Measurements from ENCODE around the gene FAM200C. TPM values are rescaled to one million over a fixed set of nuclear protein-coding genes. Genes with fewer than 3 reads are reported as not detected.

FAM200C gene
- total RNA-seq, 2 experiments from 2014 or later, result 0.29 to 0.45 TPM

GRCh38 chr5:160380041-160380440, 19.8 kb downstream of the FAM200C start:
- no peaks in the 10 kb centered on the region for H3K36me3 Mint-ChIP-seq (ENCODE audit: low read depth)
- CTCF ChIA-PET, result interaction anchor here (0.8 to 1.7 kb wide), 2 partner anchors 10 to 11 kb away, joined by 3 to 4 read pairs; partner anchors contain the start of gene C1QTNF2
- no peak overlapping the region for H3K27ac Mint-ChIP-seq
- POLR2A ChIA-PET, result no interaction called here
- ATAC-seq (no peak), DNase-seq (no peak)
- peaks cover 25% of the 10 kb centered on the region for H3K27me3 Mint-ChIP-seq (ENCODE audit: low read depth)
- no peaks in the 10 kb centered on the region for H3K4me1 Mint-ChIP-seq (ENCODE audit: low read depth)
- no peaks in the 10 kb centered on the region for H3K9me3 Mint-ChIP-seq (ENCODE audit: insufficient read depth)
- no peak overlapping the region for H3K4me3 Mint-ChIP-seq

- Mint-ChIP-seq H3K27ac (no peak overlapping the region), H3K4me1 (ENCODE audit: low read depth) (no peaks in the 10 kb centered on the region), H3K4me3 (no peak overlapping the region), H3K36me3 (ENCODE audit: low read depth) (no peaks in the 10 kb centered on the region), H3K9me3 (ENCODE audit: insufficient read depth) (no peaks in the 10 kb centered on the region), H3K27me3 (ENCODE audit: low read depth) (peaks cover 29% of the 10 kb centered on the region)
- ChIA-PET POLR2A (no interaction called here), CTCF (interaction anchor here (1.6 to 1.7 kb wide), 2 partner anchors 9 to 12 kb away, joined by 3 to 9 read pairs; partner anchors contain the start of gene C1QTNF2)
- ATAC-seq (no peak), DNase-seq (no peak)
Observed at GRCh38 chr5:160379511-160379910, 20.3 kb downstream of the FAM200C start.

- no peak for ATAC-seq
- Mint-ChIP-seq H3K27ac (no peak overlapping the region), H3K36me3 (ENCODE audit: low read depth) (no peaks in the 10 kb centered on the region), H3K4me1 (ENCODE audit: low read depth) (no peaks in the 10 kb centered on the region), H3K9me3 (ENCODE audit: insufficient read depth) (no peaks in the 10 kb centered on the region), H3K27me3 (ENCODE audit: low read depth) (peaks cover 34% of the 10 kb centered on the region), H3K4me3 (no peak overlapping the region)
- ChIA-PET CTCF (interaction anchor here (1.6 to 1.7 kb wide), 2 partner anchors 8 to 13 kb away, joined by 3 to 9 read pairs; partner anchors contain the start of gene C1QTNF2), POLR2A (interaction anchor here (0.6 kb wide), 1 partner anchor 339 kb away, joined by 4 read pairs; no protein-coding TSS in a partner anchor)
- DNase-seq, result no peak
Observed at GRCh38 chr5:160378330-160378729, 21.5 kb downstream of the FAM200C start.

GRCh38 chr5:160377651-160378050, 22.2 kb downstream of the FAM200C start:
- ChIA-PET CTCF (interaction anchor here (0.9 kb wide), 1 partner anchor 356 kb away, joined by 3 read pairs; no protein-coding TSS in a partner anchor), POLR2A (no interaction called here)
- no peaks in the 10 kb centered on the region for H3K4me1 Mint-ChIP-seq (ENCODE audit: low read depth)
- no peak overlapping the region for H3K4me3 Mint-ChIP-seq
- H3K36me3 Mint-ChIP-seq (ENCODE audit: low read depth), result no peaks in the 10 kb centered on the region
- DNase-seq (no peak), ATAC-seq (no peak)
- H3K27ac Mint-ChIP-seq, result no peak overlapping the region
- H3K27me3 Mint-ChIP-seq (ENCODE audit: low read depth), result peaks cover 40% of the 10 kb centered on the region
- H3K9me3 Mint-ChIP-seq (ENCODE audit: insufficient read depth), result no peaks in the 10 kb centered on the region

- no peaks in the 10 kb centered on the region for H3K9me3 Mint-ChIP-seq (ENCODE audit: insufficient read depth)
- H3K36me3 Mint-ChIP-seq (ENCODE audit: low read depth), result no peaks in the 10 kb centered on the region
- CTCF ChIA-PET, result interaction anchor here (0.8 kb wide), 1 partner anchor 14 kb away, joined by 4 read pairs; no protein-coding TSS in a partner anchor
- POLR2A ChIA-PET, result no interaction called here
- no peaks in the 10 kb centered on the region for H3K4me1 Mint-ChIP-seq (ENCODE audit: low read depth)
- DNase-seq (no peak), ATAC-seq (no peak)
- H3K4me3 Mint-ChIP-seq, result no peak overlapping the region
- H3K27me3 Mint-ChIP-seq (ENCODE audit: low read depth), result peaks cover 45% of the 10 kb centered on the region
- H3K27ac Mint-ChIP-seq, result no peak overlapping the region
Observed at GRCh38 chr5:160376416-160376815, 23.4 kb downstream of the FAM200C start.

GRCh38 chr5:160375701-160376100, 24.2 kb downstream of the FAM200C start:
- ATAC-seq (no peak), DNase-seq (no peak)
- Mint-ChIP-seq H3K27ac (no peak overlapping the region), H3K27me3 (ENCODE audit: low read depth) (peaks cover 48% of the 10 kb centered on the region), H3K36me3 (ENCODE audit: low read depth) (no peaks in the 10 kb centered on the region), H3K4me3 (no peak overlapping the region), H3K4me1 (ENCODE audit: low read depth) (peaks cover 3% of the 10 kb centered on the region), H3K9me3 (ENCODE audit: insufficient read depth) (no peaks in the 10 kb centered on the region)
- CTCF ChIA-PET, result no interaction called here
- POLR2A ChIA-PET, result interaction anchor here (0.6 kb wide), 1 partner anchor 64 kb away, joined by 3 read pairs; no protein-coding TSS in a partner anchor

GRCh38 chr5:160375166-160375565, 24.7 kb downstream of the FAM200C start:
- H3K4me3 Mint-ChIP-seq, result no peak overlapping the region
- H3K27ac Mint-ChIP-seq, result no peak overlapping the region
- no peaks in the 10 kb centered on the region for H3K36me3 Mint-ChIP-seq (ENCODE audit: low read depth)
- peaks cover 5% of the 10 kb centered on the region for H3K4me1 Mint-ChIP-seq (ENCODE audit: low read depth)
- ChIA-PET POLR2A (interaction anchor here (0.6 kb wide), 1 partner anchor 63 kb away, joined by 3 read pairs; no protein-coding TSS in a partner anchor), CTCF (no interaction called here)
- ATAC-seq (no peak), DNase-seq (no peak)
- no peaks in the 10 kb centered on the region for H3K9me3 Mint-ChIP-seq (ENCODE audit: insufficient read depth)
- H3K27me3 Mint-ChIP-seq (ENCODE audit: low read depth), result peaks cover 50% of the 10 kb centered on the region

- Mint-ChIP-seq H3K4me3 (no peak overlapping the region), H3K9me3 (ENCODE audit: insufficient read depth) (no peaks in the 10 kb centered on the region), H3K27ac (no peak overlapping the region), H3K27me3 (ENCODE audit: low read depth) (peaks cover 67% of the 10 kb centered on the region), H3K36me3 (ENCODE audit: low read depth) (no peaks in the 10 kb centered on the region), H3K4me1 (ENCODE audit: low read depth) (peaks cover 11% of the 10 kb centered on the region)
- ChIA-PET CTCF (interaction anchor here (1.3 kb wide), 1 partner anchor 350 kb away, joined by 4 read pairs; no protein-coding TSS in a partner anchor), POLR2A (no interaction called here)
- ATAC-seq (no peak), DNase-seq (no peak)
Observed at GRCh38 chr5:160371294-160371693, 28.6 kb downstream of the FAM200C start.

- H3K27ac Mint-ChIP-seq, result no peak overlapping the region
- H3K4me1 Mint-ChIP-seq (ENCODE audit: low read depth), result peaks cover 11% of the 10 kb centered on the region
- H3K4me3 Mint-ChIP-seq, result no peak overlapping the region
- ChIA-PET CTCF (interaction anchor here (1.0 to 1.3 kb wide), 3 partner anchors 8 to 384 kb away, joined by 3 to 4 read pairs (median 3); no protein-coding TSS in a partner anchor), POLR2A (no interaction called here)
- no peaks in the 10 kb centered on the region for H3K36me3 Mint-ChIP-seq (ENCODE audit: low read depth)
- no peaks in the 10 kb centered on the region for H3K9me3 Mint-ChIP-seq (ENCODE audit: insufficient read depth)
- ATAC-seq (no peak), DNase-seq (no peak)
- H3K27me3 Mint-ChIP-seq (ENCODE audit: low read depth), result peaks cover 67% of the 10 kb centered on the region
Observed at GRCh38 chr5:160370713-160371034, 29.2 kb downstream of the FAM200C start.

- POLR2A ChIA-PET, result no interaction called here
- Mint-ChIP-seq H3K27me3 (ENCODE audit: low read depth) (peaks cover 64% of the 10 kb centered on the region), H3K4me3 (peak within 1 kb of the TSS; percentile 57), H3K4me1 (ENCODE audit: low read depth) (peaks cover 11% of the 10 kb centered on the region), H3K36me3 (ENCODE audit: low read depth) (no peaks in the 10 kb centered on the region), H3K27ac (no peak within 1 kb of the TSS), H3K9me3 (ENCODE audit: insufficient read depth) (no peaks in the 10 kb centered on the region)
- DNase-seq, result no peak
- peak; percentile 55 for ATAC-seq
- CTCF ChIA-PET, result interaction anchor here (0.9 to 1.1 kb wide), 3 partner anchors 9 to 384 kb away, joined by 3 to 4 read pairs (median 3); no protein-coding TSS in a partner anchor
Observed at GRCh38 chr5:160369990-160370712, 29.7 kb downstream of the FAM200C start, which contains the start of gene C1QTNF2. Gene C1QTNF2 (minus strand): TSS chr5:160370626. CDS start chr5:160355011, 15,615 bp downstream.

- H3K4me3 Mint-ChIP-seq, result no peak overlapping the region
- ATAC-seq (no peak), DNase-seq (no peak)
- H3K4me1 Mint-ChIP-seq (ENCODE audit: low read depth), result peaks cover 11% of the 10 kb centered on the region
- H3K36me3 Mint-ChIP-seq (ENCODE audit: low read depth), result no peaks in the 10 kb centered on the region
- no peak overlapping the region for H3K27ac Mint-ChIP-seq
- peaks cover 49% of the 10 kb centered on the region for H3K27me3 Mint-ChIP-seq (ENCODE audit: low read depth)
- ChIA-PET CTCF (interaction anchor here (1.3 kb wide), 1 partner anchor 22 kb away, joined by 5 read pairs; no protein-coding TSS in a partner anchor), POLR2A (no interaction called here)
- no peaks in the 10 kb centered on the region for H3K9me3 Mint-ChIP-seq (ENCODE audit: insufficient read depth)
Observed at GRCh38 chr5:160367885-160368284, 32.0 kb downstream of the FAM200C start.

GRCh38 chr5:160367261-160367660, 32.6 kb downstream of the FAM200C start:
- Mint-ChIP-seq H3K4me1 (ENCODE audit: low read depth) (peaks cover 11% of the 10 kb centered on the region), H3K4me3 (no peak overlapping the region), H3K36me3 (ENCODE audit: low read depth) (no peaks in the 10 kb centered on the region), H3K27me3 (ENCODE audit: low read depth) (peaks cover 43% of the 10 kb centered on the region), H3K9me3 (ENCODE audit: insufficient read depth) (no peaks in the 10 kb centered on the region), H3K27ac (no peak overlapping the region)
- POLR2A ChIA-PET, result no interaction called here
- ATAC-seq (no peak), DNase-seq (no peak)
- CTCF ChIA-PET, result interaction anchor here (1.3 kb wide), 1 partner anchor 21 kb away, joined by 5 read pairs; no protein-coding TSS in a partner anchor

Data from activated CD8-positive, alpha-beta T cell treated with anti-CD3 and anti-CD28 coated beads, Interleukin-2, amount 10 ng/mL, durations not matched to agents 7 days and 5 days (primary cell).